Stimulated activated CD4-positive, alpha-beta T cell treated with anti-CD3 and anti-CD28 coated beads, Interleukin-4, amount 100 ng/mL, for 1 hour (primary cell): Measurements from ENCODE around the gene DUSP6.
A peak's percentile ranks its signal among the peaks of the same experiment; 100 is the strongest.

ENCODE experiments used
- DNase-seq: peaks from one replicate; pipeline ENCODE4 v3.0.0-alpha.2; 2020

Gene DUSP6

GRCh38 chr12:89352492-89353187 is at the start of gene DUSP6:
Gene DUSP6 (minus strand): TSS chr12:89352501. CDS start chr12:89352039, 462 bp downstream.
- DNase-seq, result peak; percentile 84

GRCh38 chr12:89401433-89402058 is 49.2 kb upstream of the DUSP6 start:
- DNase-seq, result no peak

- DNase-seq, result no peak
Observed at GRCh38 chr12:89400415-89400814, 48.1 kb upstream of the DUSP6 start.

- DNase-seq, result no peak
Observed at GRCh38 chr12:89395712-89396111, 43.4 kb upstream of the DUSP6 start.

- DNase-seq, result no peak
Observed at GRCh38 chr12:89393551-89394121, 41.3 kb upstream of the DUSP6 start.

GRCh38 chr12:89392391-89392790 is 40.1 kb upstream of the DUSP6 start:
- DNase-seq, result no peak

- DNase-seq, result no peak
Observed at GRCh38 chr12:89391726-89392336, 39.5 kb upstream of the DUSP6 start.

GRCh38 chr12:89390802-89391673 is 38.7 kb upstream of the DUSP6 start:
- DNase-seq, result no peak

- DNase-seq, result no peak
Observed at GRCh38 chr12:89389755-89390661, 37.7 kb upstream of the DUSP6 start.

- DNase-seq, result no peak
Observed at GRCh38 chr12:89386138-89386537, 33.8 kb upstream of the DUSP6 start.

- no peak for DNase-seq
Observed at GRCh38 chr12:89384807-89385206, 32.5 kb upstream of the DUSP6 start.

- no peak for DNase-seq
Observed at GRCh38 chr12:89384050-89384758, 31.9 kb upstream of the DUSP6 start.

- no peak for DNase-seq
Observed at GRCh38 chr12:89383235-89384049, 31.1 kb upstream of the DUSP6 start.

GRCh38 chr12:89382328-89382727 is 30.0 kb upstream of the DUSP6 start:
- no peak for DNase-seq

GRCh38 chr12:89379839-89380467 is 27.7 kb upstream of the DUSP6 start:
- no peak for DNase-seq

- DNase-seq, result no peak
Observed at GRCh38 chr12:89379148-89379838, 27.0 kb upstream of the DUSP6 start.

GRCh38 chr12:89376844-89377243 is 24.5 kb upstream of the DUSP6 start:
- no peak for DNase-seq

GRCh38 chr12:89376202-89376529 is 23.9 kb upstream of the DUSP6 start:
- no peak for DNase-seq
